ENCODE measurements around the gene OR5I1. TPM values are rescaled to one million over a fixed set of nuclear protein-coding genes. Genes with fewer than 3 reads are reported as not detected.

OR5I1 gene
- total RNA-seq, 4 donors from 2014 or later, result not detected

- 29 to 43% methylated on average over 1 to 4 of the region's 4 CpGs for WGBS, 2 donors (ENCODE audit: low coverage in 1 of 2)
- H3K4me1 ChIP-seq, result no peaks in the 10 kb centered on the region
- no peaks in the 10 kb centered on the region for H3K36me3 ChIP-seq
- H3K27me3 ChIP-seq, result no peaks in the 10 kb centered on the region
- no peak overlapping the region for H3K27ac ChIP-seq
- in situ Hi-C loops (cut with MboI; ENCODE audit: low pct_ligation_motif_present in 1 of 4, low pct_unique_long_range_greater_than_20kb in 1 of 4, low sequenced_read_pairs in 3 of 4), result no loop called here
- DNase-seq, result no peak
- H3K4me3 ChIP-seq, result no peak overlapping the region
- intact Hi-C loops (cut with DNase I; ENCODE audit: low total_unique reads), result no loop called here
- TF ChIP-seq POLR2AphosphoS5 (IDR thresholded peaks at IDR 0.05) (no peak), POLR2A (IDR thresholded peaks at IDR 0.05) (no peak), EP300 (IDR thresholded peaks at IDR 0.05; ENCODE audit: low read depth) (no peak), CTCF (IDR thresholded peaks at IDR 0.05) (no peak)
- no peaks in the 10 kb centered on the region for H3K9me3 ChIP-seq
Observed at GRCh38 chr11:55956521-55956920, 20.3 kb upstream of the OR5I1 start.

DNA sequence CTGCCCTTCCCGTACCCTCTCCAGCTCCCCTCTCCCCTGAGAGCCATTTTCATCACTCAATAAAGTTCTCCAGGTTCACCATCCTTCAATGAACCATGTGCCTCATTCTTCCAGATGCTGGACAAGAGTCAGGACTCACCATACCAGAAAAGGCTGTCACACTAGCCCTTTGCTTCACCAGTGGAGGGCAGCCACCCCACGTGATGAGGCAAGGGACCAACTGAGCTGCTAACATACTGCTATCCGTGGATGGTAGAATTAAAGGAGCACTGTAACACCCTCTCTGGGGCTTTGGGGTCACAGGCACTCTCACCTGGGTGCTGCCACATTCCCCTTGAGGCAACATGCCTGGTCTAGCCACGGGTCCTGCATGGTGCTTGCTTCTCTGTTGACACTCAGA lies 13.1 kb upstream of the OR5I1 start:
- no peaks in the 10 kb centered on the region for H3K36me3 ChIP-seq
- no peaks in the 10 kb centered on the region for H3K9me3 ChIP-seq
- no peak overlapping the region for H3K4me3 ChIP-seq
- H3K27me3 ChIP-seq, result no peaks in the 10 kb centered on the region
- H3K4me1 ChIP-seq, result no peaks in the 10 kb centered on the region
- intact Hi-C loops (cut with DNase I; ENCODE audit: low total_unique reads), result no loop called here
- H3K27ac ChIP-seq, result no peak overlapping the region
- no peak for DNase-seq
- 70 to 71% methylated on average over 1 to 4 of the region's 4 CpGs for WGBS, 2 donors (ENCODE audit: low coverage in 1 of 2)
- in situ Hi-C loops (cut with MboI; ENCODE audit: low pct_ligation_motif_present in 1 of 4, low pct_unique_long_range_greater_than_20kb in 1 of 4, low sequenced_read_pairs in 3 of 4), result loop anchor here (10.0 to 25.0 kb wide), 2 partner anchors 835 to 838 kb away; no protein-coding TSS in a partner anchor
- TF ChIP-seq CTCF (IDR thresholded peaks at IDR 0.05), result no peak
- no peak for TF ChIP-seq POLR2A (IDR thresholded peaks at IDR 0.05)
- TF ChIP-seq EP300 (IDR thresholded peaks at IDR 0.05; ENCODE audit: low read depth), result no peak
- TF ChIP-seq POLR2AphosphoS5 (IDR thresholded peaks at IDR 0.05), result no peak

DNA sequence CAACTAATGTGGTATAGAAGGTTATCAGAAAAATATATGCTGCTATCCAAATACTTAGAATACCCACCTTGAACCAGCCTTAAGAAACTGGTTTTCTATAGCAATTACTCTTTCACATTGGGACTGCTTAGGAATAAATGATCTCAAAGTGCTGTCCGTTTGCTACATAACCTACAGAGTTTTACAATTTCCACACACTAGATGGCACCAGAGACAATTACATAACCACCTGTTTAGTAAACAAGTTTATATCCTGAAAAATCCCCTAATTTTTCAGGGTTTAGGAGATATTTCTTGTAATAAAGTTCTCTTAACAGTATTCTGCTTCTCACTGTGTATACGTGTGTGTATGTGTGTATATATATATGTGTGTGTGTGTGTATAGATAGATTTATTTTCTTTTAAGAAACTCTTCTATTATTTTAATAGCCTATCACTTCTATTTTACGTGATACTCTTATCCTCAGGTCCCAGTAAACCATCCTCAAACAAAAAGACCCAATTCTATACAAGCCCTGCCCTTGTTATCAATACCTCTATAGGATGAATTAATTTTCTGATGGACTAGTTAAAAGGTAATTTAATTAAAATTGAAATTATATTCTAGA lies 6.7 kb upstream of the OR5I1 start:
- H3K9me3 ChIP-seq, result no peaks in the 10 kb centered on the region
- H3K4me1 ChIP-seq, result no peaks in the 10 kb centered on the region
- TF ChIP-seq POLR2A (IDR thresholded peaks at IDR 0.05) (no peak), POLR2AphosphoS5 (IDR thresholded peaks at IDR 0.05) (no peak), CTCF (IDR thresholded peaks at IDR 0.05) (peak in 4 of 5 experiments; percentile 23 to 39 (median 28)), EP300 (IDR thresholded peaks at IDR 0.05; ENCODE audit: low read depth) (no peak)
- in situ Hi-C loops (cut with MboI; ENCODE audit: low pct_ligation_motif_present in 1 of 4, low pct_unique_long_range_greater_than_20kb in 1 of 4, low sequenced_read_pairs in 3 of 4) (loop anchor here (10.0 to 25.0 kb wide), 2 partner anchors 842 to 844 kb away; no protein-coding TSS in a partner anchor), intact Hi-C loops (cut with DNase I; ENCODE audit: low total_unique reads) (no loop called here)
- H3K27me3 ChIP-seq, result no peaks in the 10 kb centered on the region
- no peaks in the 10 kb centered on the region for H3K36me3 ChIP-seq
- no peak for DNase-seq
- H3K4me3 ChIP-seq, result no peak overlapping the region
- 3 to 6% methylated on average over 3 of the region's 3 CpGs for WGBS, 2 donors (ENCODE audit: low coverage in 1 of 2)
- no peak overlapping the region for H3K27ac ChIP-seq

DNA sequence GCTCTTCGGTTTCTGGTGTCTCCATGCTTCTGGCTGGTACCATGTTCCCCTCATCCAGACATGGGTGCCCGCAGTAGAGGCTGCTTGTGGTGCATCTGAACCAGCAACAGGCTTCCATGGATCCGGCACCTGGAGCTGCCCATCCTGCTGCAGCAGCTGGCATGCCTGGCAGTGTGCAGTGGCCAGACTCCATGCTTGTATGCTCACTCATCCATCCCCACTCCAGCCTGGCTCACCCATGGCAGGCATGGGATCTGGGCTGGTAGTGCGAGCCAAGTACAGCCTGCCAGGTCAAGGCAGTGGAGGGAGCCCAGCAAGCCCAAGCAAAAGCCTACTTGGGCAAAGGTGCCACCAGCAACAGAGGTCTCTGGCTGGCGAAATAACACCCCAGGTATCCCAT lies 15.7 kb downstream of the OR5I1 start:
- intact Hi-C loops (cut with DNase I; ENCODE audit: low total_unique reads) (no loop called here), in situ Hi-C loops (cut with MboI; ENCODE audit: low pct_ligation_motif_present in 1 of 4, low pct_unique_long_range_greater_than_20kb in 1 of 4, low sequenced_read_pairs in 3 of 4) (no loop called here)
- WGBS, 2 donors (ENCODE audit: low coverage in 1 of 2), result 74 to 100% methylated on average over 1 to 4 of the region's 5 CpGs
- no peaks in the 10 kb centered on the region for H3K9me3 ChIP-seq
- no peak for DNase-seq
- H3K36me3 ChIP-seq, result no peaks in the 10 kb centered on the region
- no peaks in the 10 kb centered on the region for H3K4me1 ChIP-seq
- TF ChIP-seq EP300 (IDR thresholded peaks at IDR 0.05; ENCODE audit: low read depth) (no peak), POLR2A (IDR thresholded peaks at IDR 0.05) (no peak), POLR2AphosphoS5 (IDR thresholded peaks at IDR 0.05) (no peak), CTCF (IDR thresholded peaks at IDR 0.05) (no peak)
- no peaks in the 10 kb centered on the region for H3K27me3 ChIP-seq
- H3K27ac ChIP-seq, result no peak overlapping the region
- no peak overlapping the region for H3K4me3 ChIP-seq

Measured in transverse colon (tissue), 4 donors.